Measurements from ENCODE around the gene RNF180.

RNF180 gene

DNA sequence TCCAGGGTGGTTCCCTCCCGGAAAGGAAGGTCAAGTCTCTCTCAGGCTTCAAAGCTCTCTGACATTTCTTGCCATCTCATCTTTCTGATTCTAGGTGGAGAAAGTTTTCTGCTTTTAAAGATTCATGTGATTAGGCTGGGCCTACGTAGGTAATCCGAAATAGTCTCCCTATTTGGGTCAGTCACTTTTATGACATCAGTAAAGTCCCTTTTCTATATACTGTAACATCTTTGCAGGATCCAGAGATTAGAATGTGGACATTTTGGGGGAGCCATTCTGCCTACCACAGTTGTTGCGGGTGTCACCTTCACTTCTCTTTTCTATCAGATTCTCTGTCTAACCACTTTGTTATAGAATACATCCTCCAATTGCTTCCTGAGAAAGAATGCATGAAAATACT, 1.9 kb upstream of the RNF180 start:
- ChIA-PET CTCF (interaction anchor here (0.8 kb wide), 1 partner anchor 16 kb away, joined by 4 read pairs; no protein-coding TSS in a partner anchor), POLR2A (no interaction called here)
- no peak overlapping the region for H3K27ac ChIP-seq (ENCODE audit: extremely low read depth, low read depth, low read length)
- no peak for TF ChIP-seq ZNF248 (tag by site-specific recombination; IDR thresholded peaks at IDR 0.05)
- TF ChIP-seq, protein P1, sequence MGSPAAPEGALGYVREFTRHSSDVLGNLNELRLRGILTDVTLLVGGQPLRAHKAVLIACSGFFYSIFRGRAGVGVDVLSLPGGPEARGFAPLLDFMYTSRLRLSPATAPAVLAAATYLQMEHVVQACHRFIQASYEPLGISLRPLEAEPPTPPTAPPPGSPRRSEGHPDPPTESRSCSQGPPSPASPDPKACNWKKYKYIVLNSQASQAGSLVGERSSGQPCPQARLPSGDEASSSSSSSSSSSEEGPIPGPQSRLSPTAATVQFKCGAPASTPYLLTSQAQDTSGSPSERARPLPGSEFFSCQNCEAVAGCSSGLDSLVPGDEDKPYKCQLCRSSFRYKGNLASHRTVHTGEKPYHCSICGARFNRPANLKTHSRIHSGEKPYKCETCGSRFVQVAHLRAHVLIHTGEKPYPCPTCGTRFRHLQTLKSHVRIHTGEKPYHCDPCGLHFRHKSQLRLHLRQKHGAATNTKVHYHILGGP (tag by site-specific recombination; IDR thresholded peaks at IDR 0.05), result no peak
- TF ChIP-seq ZFP3 (tag by site-specific recombination; IDR thresholded peaks at IDR 0.05; ENCODE audit: low read depth), result no peak
- TF ChIP-seq ZNF792 (tag by site-specific recombination; IDR thresholded peaks at IDR 0.05), result no peak
- TF ChIP-seq ZNF560 (tag by site-specific recombination; IDR thresholded peaks at IDR 0.05; ENCODE audit: borderline replicate concordance), result no peak
- no peak for TF ChIP-seq ZNF561 (tag by site-specific recombination; IDR thresholded peaks at IDR 0.05; ENCODE audit: borderline replicate concordance)
- no peak for TF ChIP-seq ZNF530 (tag by site-specific recombination; IDR thresholded peaks at IDR 0.05; ENCODE audit: low read depth)
- TF ChIP-seq ZNF664 (tag by site-specific recombination; IDR thresholded peaks at IDR 0.05), result no peak
- no peak for TF ChIP-seq ZNF555 (tag by site-specific recombination; conservative IDR thresholded peaks at IDR 0.05)
- no peak for TF ChIP-seq REPIN1 (tag by site-specific recombination; IDR thresholded peaks at IDR 0.05; ENCODE audit: low read depth)
- no peak for TF ChIP-seq ZNF324 (tag by site-specific recombination; IDR thresholded peaks at IDR 0.05)
- no peak for TF ChIP-seq ZNF510 (tag by site-specific recombination; IDR thresholded peaks at IDR 0.05; ENCODE audit: insufficient replicate concordance)
- TF ChIP-seq ZBTB48 (tag by site-specific recombination; IDR thresholded peaks at IDR 0.05), result no peak
- TF ChIP-seq, protein P2, sequence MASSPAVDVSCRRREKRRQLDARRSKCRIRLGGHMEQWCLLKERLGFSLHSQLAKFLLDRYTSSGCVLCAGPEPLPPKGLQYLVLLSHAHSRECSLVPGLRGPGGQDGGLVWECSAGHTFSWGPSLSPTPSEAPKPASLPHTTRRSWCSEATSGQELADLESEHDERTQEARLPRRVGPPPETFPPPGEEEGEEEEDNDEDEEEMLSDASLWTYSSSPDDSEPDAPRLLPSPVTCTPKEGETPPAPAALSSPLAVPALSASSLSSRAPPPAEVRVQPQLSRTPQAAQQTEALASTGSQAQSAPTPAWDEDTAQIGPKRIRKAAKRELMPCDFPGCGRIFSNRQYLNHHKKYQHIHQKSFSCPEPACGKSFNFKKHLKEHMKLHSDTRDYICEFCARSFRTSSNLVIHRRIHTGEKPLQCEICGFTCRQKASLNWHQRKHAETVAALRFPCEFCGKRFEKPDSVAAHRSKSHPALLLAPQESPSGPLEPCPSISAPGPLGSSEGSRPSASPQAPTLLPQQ (tag by site-specific recombination; IDR thresholded peaks at IDR 0.05), result no peak
- no peak for TF ChIP-seq SP3 (tag by site-specific recombination; IDR thresholded peaks at IDR 0.05)
- no peak for TF ChIP-seq ZNF184 (tag by site-specific recombination; IDR thresholded peaks at IDR 0.05)
- TF ChIP-seq ZNF426 (tag by site-specific recombination; IDR thresholded peaks at IDR 0.05), result no peak
- no peak for TF ChIP-seq KLF10 (tag by site-specific recombination; IDR thresholded peaks at IDR 0.05)
- no peaks in the 10 kb centered on the region for H3K9me3 ChIP-seq (ENCODE audit: control insufficient read depth, insufficient read depth, low read depth, low read length)
- H3K4me1 ChIP-seq (ENCODE audit: control insufficient read depth, insufficient read depth, low read length), result no peaks in the 10 kb centered on the region
- no peak overlapping the region for H3K4me3 ChIP-seq (ENCODE audit: low read depth, low read length)
- no peaks in the 10 kb centered on the region for H3K36me3 ChIP-seq (ENCODE audit: control insufficient read depth in 2 of 2, insufficient read depth in 1 of 2, low read length in 2 of 2)

DNA sequence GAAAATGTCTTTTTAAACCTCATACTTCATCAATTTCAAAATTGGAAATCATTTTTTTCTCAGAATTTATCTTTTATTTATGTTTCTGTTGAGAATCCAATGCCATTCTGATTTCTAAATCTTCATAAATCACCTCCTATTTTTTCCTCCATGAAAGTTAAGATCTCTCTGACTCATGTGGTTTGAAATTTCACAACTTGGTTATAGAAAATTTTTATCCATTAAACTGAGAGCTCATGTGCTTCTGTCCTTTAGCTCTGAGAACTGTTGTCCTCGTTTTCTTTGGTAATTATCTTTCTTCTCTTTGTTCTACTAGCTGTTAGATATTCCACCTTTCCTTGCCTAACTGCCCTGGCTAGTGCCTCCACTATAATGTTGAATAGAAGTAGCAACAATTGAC, 1.5 kb upstream of the RNF180 start:
- no peaks in the 10 kb centered on the region for H3K9me3 ChIP-seq (ENCODE audit: control insufficient read depth, insufficient read depth, low read depth, low read length)
- no peaks in the 10 kb centered on the region for H3K4me1 ChIP-seq (ENCODE audit: control insufficient read depth, insufficient read depth, low read length)
- H3K4me3 ChIP-seq (ENCODE audit: low read depth, low read length), result no peak overlapping the region
- no peaks in the 10 kb centered on the region for H3K36me3 ChIP-seq (ENCODE audit: control insufficient read depth in 2 of 2, insufficient read depth in 1 of 2, low read length in 2 of 2)
- H3K27ac ChIP-seq (ENCODE audit: extremely low read depth, low read depth, low read length), result no peak overlapping the region
- TF ChIP-seq ZNF157 (tag by site-specific recombination; IDR thresholded peaks at IDR 0.05) (no peak), ZBTB1 (tag by site-specific recombination; IDR thresholded peaks at IDR 0.05) (no peak), GLIS2 (tag by site-specific recombination; IDR thresholded peaks at IDR 0.05) (no peak), ZNF155 (tag by site-specific recombination; IDR thresholded peaks at IDR 0.05) (no peak)
- TF ChIP-seq, protein P3, sequence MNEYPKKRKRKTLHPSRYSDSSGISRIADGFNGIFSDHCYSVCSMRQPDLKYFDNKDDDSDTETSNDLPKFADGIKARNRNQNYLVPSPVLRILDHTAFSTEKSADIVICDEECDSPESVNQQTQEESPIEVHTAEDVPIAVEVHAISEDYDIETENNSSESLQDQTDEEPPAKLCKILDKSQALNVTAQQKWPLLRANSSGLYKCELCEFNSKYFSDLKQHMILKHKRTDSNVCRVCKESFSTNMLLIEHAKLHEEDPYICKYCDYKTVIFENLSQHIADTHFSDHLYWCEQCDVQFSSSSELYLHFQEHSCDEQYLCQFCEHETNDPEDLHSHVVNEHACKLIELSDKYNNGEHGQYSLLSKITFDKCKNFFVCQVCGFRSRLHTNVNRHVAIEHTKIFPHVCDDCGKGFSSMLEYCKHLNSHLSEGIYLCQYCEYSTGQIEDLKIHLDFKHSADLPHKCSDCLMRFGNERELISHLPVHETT (tag by site-specific recombination; IDR thresholded peaks at IDR 0.05), result no peak
- ChIA-PET POLR2A (no interaction called here), CTCF (interaction anchor here (0.8 kb wide), 1 partner anchor 16 kb away, joined by 4 read pairs; no protein-coding TSS in a partner anchor)
